ENCODE measurements around the gene SLC6A19.

DNA sequence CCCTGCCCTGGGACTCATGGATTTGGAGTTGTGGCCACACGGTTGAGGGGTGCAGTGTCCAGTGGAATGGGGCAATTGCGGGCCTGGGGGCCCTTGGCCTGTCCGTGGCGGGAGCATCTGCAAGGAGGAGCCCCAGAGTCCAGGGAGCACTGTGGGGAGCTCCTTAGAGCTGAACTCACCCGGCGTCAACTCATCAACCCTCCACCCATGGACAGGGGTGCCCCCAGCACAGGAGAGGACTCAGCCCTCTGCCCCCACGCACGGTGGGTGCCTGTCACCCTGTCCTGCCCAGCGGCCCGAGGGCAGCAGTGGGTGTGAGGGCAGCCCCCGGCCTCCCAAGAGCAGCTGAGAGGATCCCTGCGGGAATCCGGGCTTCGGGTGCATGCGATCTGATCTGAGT is 23.2 kb downstream of the SLC6A19 start:
- TF ChIP-seq, protein P1, sequence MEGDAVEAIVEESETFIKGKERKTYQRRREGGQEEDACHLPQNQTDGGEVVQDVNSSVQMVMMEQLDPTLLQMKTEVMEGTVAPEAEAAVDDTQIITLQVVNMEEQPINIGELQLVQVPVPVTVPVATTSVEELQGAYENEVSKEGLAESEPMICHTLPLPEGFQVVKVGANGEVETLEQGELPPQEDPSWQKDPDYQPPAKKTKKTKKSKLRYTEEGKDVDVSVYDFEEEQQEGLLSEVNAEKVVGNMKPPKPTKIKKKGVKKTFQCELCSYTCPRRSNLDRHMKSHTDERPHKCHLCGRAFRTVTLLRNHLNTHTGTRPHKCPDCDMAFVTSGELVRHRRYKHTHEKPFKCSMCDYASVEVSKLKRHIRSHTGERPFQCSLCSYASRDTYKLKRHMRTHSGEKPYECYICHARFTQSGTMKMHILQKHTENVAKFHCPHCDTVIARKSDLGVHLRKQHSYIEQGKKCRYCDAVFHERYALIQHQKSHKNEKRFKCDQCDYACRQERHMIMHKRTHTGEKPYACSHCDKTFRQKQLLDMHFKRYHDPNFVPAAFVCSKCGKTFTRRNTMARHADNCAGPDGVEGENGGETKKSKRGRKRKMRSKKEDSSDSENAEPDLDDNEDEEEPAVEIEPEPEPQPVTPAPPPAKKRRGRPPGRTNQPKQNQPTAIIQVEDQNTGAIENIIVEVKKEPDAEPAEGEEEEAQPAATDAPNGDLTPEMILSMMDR (IDR thresholded peaks at IDR 0.05), result no peak
- TF ChIP-seq POLR2A (IDR thresholded peaks at IDR 0.05), result no peak

All from heart left ventricle (tissue), 13 donors.